Measurements from ENCODE around the gene CYB561A3. TPM values are rescaled to one million over a fixed set of nuclear protein-coding genes. Genes with fewer than 3 reads are reported as not detected.

CYB561A3 gene
- total and polyA plus RNA-seq, 7 donors: 7.7 to 25.1 (median 15.5) TPM

DNA sequence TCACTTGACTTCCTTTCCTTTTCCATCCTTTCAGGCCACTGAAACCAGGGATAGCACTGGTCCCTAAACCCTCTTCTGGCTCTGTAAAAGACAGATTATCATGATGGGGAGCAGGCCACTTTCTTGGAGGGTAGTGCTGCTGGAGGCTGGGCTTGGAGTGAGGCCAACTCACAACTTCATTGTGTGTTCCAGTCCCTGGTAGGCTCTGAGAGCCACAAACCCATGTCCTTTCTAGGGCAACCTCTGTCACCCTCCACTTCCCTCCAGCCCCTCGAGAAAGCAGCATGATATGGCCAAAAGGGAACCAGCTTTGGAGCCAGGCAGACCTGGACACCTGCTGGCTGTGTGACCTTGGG lies 26.3 kb downstream of the CYB561A3 start:
- 71 to 89% (median 88%) methylated on average over 1 of the region's 1 CpG for WGBS, 3 donors
- intact Hi-C loops (cut with DNase I): no loop called here

DNA sequence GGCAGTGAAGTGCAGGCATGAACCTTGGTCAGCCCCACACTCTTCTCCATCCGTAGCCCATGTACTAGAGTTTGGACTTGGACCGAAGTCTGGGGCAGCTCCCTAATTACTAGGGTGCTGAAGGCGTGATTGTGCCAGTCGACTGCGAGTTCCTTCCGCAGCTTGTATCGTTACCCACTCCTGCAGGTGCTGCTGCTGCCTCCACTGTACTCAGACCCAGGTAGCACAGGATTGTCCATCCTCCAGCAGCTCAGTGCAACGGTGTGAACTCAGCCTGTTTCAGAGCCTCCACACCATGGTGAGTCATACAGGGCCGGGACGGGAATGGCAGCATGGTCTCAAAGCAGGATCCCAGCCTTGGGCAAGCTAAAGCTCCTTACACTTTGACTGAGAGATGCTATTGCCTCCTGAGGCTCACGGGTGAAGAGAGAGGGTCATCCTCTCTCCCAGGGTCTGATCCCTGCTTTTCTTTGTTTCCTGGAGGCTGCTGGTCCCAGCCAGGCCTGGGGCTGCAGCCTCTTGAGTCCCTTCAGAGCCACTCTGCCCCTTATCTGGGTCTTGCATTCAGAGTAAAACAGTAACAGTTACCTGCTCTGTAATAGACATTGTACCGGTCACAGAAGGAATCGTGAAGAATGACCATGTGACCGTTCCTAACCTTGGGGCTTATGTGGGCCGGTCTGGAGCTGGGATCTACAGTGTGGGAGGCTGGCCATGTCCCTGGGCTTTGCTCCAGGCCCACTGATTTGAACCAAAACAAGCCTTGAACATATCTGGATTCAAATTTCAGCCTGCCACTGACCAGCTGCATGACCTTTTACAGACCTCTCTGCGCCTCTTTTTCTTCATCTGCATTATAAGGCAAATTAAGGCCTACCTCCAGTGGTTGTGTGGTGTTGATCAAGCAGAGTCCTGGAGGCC lies 27.0 kb downstream of the CYB561A3 start:
- intact Hi-C loops (cut with DNase I): no loop called here

More for the DNA sequence above, 26.3 kb downstream of the CYB561A3 start:
- peaks cover 0 to 15% of the 10 kb centered on the region in 2 donors for H3K36me3 ChIP-seq (ENCODE audit: insufficient read depth in 1 of 2, low read depth in 1 of 2)
- ATAC-seq (no peak), DNase-seq (no peak)
- TF ChIP-seq, protein P1, sequence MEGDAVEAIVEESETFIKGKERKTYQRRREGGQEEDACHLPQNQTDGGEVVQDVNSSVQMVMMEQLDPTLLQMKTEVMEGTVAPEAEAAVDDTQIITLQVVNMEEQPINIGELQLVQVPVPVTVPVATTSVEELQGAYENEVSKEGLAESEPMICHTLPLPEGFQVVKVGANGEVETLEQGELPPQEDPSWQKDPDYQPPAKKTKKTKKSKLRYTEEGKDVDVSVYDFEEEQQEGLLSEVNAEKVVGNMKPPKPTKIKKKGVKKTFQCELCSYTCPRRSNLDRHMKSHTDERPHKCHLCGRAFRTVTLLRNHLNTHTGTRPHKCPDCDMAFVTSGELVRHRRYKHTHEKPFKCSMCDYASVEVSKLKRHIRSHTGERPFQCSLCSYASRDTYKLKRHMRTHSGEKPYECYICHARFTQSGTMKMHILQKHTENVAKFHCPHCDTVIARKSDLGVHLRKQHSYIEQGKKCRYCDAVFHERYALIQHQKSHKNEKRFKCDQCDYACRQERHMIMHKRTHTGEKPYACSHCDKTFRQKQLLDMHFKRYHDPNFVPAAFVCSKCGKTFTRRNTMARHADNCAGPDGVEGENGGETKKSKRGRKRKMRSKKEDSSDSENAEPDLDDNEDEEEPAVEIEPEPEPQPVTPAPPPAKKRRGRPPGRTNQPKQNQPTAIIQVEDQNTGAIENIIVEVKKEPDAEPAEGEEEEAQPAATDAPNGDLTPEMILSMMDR (IDR thresholded peaks at IDR 0.05): no peak
- H3K27me3 ChIP-seq (ENCODE audit: insufficient read depth in 3 of 3, low read length in 2 of 3): no peaks in the 10 kb centered on the region
- no peak overlapping the region for H3K4me3 ChIP-seq
- no peaks in the 10 kb centered on the region for H3K9me3 ChIP-seq
- peaks cover 21% of the 10 kb centered on the region for H3K4me1 ChIP-seq
- H3K27ac ChIP-seq: no peak overlapping the region

DNA sequence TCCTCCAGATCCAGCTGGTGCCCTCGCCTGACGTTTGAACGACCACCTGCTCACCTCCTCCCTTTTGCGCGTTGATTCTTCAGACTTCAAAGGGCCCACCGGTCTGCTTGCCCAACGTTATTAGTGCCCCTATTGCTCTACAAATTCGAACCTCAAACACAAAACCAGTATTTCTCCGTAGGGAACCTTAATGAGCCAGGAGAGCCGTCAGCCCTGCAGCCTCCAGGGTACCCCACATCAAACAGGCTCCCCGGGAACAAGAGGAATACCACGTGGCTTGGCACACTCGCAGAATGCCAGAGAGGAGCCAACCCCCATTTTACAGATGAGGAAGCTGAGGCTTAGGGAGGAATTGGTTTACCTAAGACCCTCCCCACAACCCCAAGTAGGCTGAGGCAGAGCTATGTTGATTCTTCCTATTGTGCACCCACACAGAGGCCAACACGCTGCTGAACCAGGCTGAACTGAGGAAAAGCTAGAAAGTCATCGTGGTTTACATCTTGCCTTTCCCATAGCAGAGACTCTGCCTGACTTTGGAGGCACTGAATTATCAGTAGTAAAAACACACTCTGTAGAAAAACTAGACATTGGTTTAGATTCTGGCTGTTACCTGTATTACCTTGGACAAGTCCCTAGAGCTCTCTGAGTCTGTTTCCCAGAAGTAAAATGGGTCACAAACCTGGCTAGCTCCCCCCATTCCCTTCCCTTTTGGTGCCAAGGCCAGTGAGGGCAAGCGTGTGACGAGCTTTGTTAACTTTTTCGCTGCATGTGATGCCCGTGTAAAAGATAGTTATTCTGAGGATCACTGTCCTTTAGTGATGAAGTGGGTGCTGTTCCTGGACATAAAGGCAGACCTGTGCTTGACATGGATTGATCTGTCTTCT lies 27.9 kb downstream of the CYB561A3 start:
- no peak for DNase-seq
- intact Hi-C loops (cut with DNase I): no loop called here
- Histone ChIP-seq H3K36me3 (ENCODE audit: insufficient read depth in 1 of 2, low read depth in 1 of 2) (peaks cover 2 to 22% of the 10 kb centered on the region in 2 donors), H3K4me1 (peaks cover 21% of the 10 kb centered on the region), H3K27ac (peak overlapping the region; percentile 97), H3K27me3 (ENCODE audit: insufficient read depth in 3 of 3, low read length in 2 of 3) (no peaks in the 10 kb centered on the region), H3K9me3 (no peaks in the 10 kb centered on the region), H3K4me3 (peak overlapping the region; percentile 95)
- WGBS, 3 donors: 28% methylated on average over 19 of the region's 19 CpGs
- TF ChIP-seq, protein P1 (IDR thresholded peaks at IDR 0.05): no peak
- ATAC-seq: peak in 1 of 4 donors; percentile 1

More for the DNA sequence above, 27.0 kb downstream of the CYB561A3 start:
- H3K27ac ChIP-seq: no peak overlapping the region
- H3K4me1 ChIP-seq: peaks cover 21% of the 10 kb centered on the region
- H3K27me3 ChIP-seq (ENCODE audit: insufficient read depth in 3 of 3, low read length in 2 of 3): no peaks in the 10 kb centered on the region
- ATAC-seq: no peak
- WGBS, 3 donors: 70 to 79% (median 73%) methylated on average over 16 of the region's 16 CpGs
- TF ChIP-seq, protein P1 (IDR thresholded peaks at IDR 0.05): no peak
- H3K4me3 ChIP-seq: no peak overlapping the region
- no peak for DNase-seq
- H3K9me3 ChIP-seq: no peaks in the 10 kb centered on the region
- H3K36me3 ChIP-seq (ENCODE audit: insufficient read depth in 1 of 2, low read depth in 1 of 2): peaks cover 1 to 22% of the 10 kb centered on the region in 2 donors

DNA sequence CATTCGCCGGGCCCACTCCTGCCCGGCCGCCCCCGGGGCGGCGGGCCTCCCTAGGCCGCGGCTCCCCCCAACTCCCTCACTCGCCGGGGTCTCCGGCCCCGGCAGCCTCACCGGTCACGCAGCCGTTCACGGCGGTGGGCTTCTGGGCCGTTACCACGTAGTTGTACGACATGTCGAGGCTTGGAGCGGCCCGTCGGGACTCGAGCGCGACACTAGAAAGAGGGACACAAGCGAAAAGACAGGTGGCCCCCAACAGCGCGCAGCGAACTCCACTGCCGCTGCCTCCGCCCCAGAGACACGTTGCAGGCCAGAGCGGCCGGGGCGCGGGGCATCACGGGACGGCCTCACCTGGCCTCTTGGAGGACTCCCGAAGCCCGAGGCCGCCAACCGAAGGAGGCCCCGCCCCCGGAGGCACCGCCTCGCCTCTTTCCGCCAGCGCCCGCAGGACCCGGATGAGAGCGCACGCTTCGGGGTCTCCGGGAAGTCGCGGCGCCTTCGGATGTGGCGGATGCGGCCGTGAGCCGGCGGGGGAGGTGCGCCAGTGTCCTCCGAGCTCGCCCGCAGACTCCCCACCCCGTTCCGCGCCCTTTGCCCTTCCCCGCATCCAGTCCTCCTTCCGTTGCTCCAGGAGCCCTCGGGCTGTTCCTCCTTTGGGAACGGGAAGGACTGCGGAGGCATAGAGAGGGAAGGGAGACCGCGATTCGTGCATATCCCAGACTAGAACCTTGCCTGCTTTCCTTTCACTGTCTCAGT lies 28.7 kb downstream of the CYB561A3 start, which contains the start of the genes DDB1 and TKFC:
Gene DDB1, minus strand, starts transcription at position 309 of the 753 bp plus-strand sequence. Its CDS starts 137 bp downstream, at position 172.
Gene TKFC, plus strand, starts transcription at position 432 of the 753 bp plus-strand sequence. CDS start 1,501 bp downstream, outside the sequence.
- peak; percentile 94 to 96 (median 94) for ATAC-seq
- Histone ChIP-seq H3K9me3 (no peaks in the 10 kb centered on the region), H3K4me1 (peaks cover 21% of the 10 kb centered on the region), H3K36me3 (ENCODE audit: insufficient read depth in 1 of 2, low read depth in 1 of 2) (peaks cover 2 to 25% of the 10 kb centered on the region in 2 donors), H3K27ac (peak within 1 kb of the TSS; percentile 97), H3K27me3 (ENCODE audit: insufficient read depth in 3 of 3, low read length in 2 of 3) (no peaks in the 10 kb centered on the region), H3K4me3 (peak within 1 kb of the TSS; percentile 95)
- intact Hi-C loops (cut with DNase I): no loop called here
- WGBS, 3 donors: 0 to 1% (median 0%) methylated on average over 63 to 81 of the region's 81 CpGs
- TF ChIP-seq, protein P1 (IDR thresholded peaks at IDR 0.05): no peak
- DNase-seq: peak; percentile 96 to 98

Measured in psoas muscle (tissue), 8 donors.